Measurements from ENCODE around the gene NHLH2.

DNA sequence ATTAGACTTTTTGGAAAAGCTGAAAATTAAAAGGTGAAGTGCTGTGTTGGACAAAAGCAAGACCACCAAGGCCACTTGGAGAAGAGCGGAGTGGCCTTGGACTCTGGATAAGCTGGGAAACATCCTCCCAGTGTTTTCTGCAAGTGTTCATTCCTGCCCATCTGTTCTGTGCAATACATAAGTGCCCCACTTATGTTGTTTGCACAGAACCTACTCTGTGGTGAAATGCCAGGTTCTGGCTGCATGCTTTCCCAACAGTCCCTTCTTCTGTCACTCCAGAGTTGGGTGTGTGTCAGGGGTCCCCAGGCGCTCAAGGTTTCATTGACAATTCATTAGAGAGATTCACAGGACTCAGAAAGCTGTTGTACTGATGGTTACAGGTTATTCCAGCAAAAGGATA lies 30.3 kb downstream of the NHLH2 start:
- TF ChIP-seq EZH2 (IDR thresholded peaks at IDR 0.05), result no peak
- no peak for TF ChIP-seq SRF (IDR thresholded peaks at IDR 0.05; ENCODE audit: low read depth)
- TF ChIP-seq EZH2phosphoT487 (IDR thresholded peaks at IDR 0.05; ENCODE audit: borderline replicate concordance), result no peak
- TF ChIP-seq, protein P1, sequence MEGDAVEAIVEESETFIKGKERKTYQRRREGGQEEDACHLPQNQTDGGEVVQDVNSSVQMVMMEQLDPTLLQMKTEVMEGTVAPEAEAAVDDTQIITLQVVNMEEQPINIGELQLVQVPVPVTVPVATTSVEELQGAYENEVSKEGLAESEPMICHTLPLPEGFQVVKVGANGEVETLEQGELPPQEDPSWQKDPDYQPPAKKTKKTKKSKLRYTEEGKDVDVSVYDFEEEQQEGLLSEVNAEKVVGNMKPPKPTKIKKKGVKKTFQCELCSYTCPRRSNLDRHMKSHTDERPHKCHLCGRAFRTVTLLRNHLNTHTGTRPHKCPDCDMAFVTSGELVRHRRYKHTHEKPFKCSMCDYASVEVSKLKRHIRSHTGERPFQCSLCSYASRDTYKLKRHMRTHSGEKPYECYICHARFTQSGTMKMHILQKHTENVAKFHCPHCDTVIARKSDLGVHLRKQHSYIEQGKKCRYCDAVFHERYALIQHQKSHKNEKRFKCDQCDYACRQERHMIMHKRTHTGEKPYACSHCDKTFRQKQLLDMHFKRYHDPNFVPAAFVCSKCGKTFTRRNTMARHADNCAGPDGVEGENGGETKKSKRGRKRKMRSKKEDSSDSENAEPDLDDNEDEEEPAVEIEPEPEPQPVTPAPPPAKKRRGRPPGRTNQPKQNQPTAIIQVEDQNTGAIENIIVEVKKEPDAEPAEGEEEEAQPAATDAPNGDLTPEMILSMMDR (IDR thresholded peaks at IDR 0.05 in 2 of 3, conservative IDR thresholded peaks at IDR 0.05 in 1 of 3; ENCODE audit: borderline replicate concordance in 1 of 3, insufficient read depth in 1 of 3, low read depth in 2 of 3, low read length in 2 of 3), result no peak
- no peak for TF ChIP-seq YY1 (IDR thresholded peaks at IDR 0.05; ENCODE audit: extremely low read depth, insufficient replicate concordance, low read depth, low read length)
- no peak for TF ChIP-seq POLR2A (IDR thresholded peaks at IDR 0.05; ENCODE audit: borderline replicate concordance, extremely low read depth, insufficient read depth, insufficient read length)
- no peak for TF ChIP-seq POLR2AphosphoS5 (IDR thresholded peaks at IDR 0.05; ENCODE audit: low read depth, low read length)
- no peak for TF ChIP-seq SIN3A (IDR thresholded peaks at IDR 0.05; ENCODE audit: low read depth)
- TF ChIP-seq, protein P2, sequence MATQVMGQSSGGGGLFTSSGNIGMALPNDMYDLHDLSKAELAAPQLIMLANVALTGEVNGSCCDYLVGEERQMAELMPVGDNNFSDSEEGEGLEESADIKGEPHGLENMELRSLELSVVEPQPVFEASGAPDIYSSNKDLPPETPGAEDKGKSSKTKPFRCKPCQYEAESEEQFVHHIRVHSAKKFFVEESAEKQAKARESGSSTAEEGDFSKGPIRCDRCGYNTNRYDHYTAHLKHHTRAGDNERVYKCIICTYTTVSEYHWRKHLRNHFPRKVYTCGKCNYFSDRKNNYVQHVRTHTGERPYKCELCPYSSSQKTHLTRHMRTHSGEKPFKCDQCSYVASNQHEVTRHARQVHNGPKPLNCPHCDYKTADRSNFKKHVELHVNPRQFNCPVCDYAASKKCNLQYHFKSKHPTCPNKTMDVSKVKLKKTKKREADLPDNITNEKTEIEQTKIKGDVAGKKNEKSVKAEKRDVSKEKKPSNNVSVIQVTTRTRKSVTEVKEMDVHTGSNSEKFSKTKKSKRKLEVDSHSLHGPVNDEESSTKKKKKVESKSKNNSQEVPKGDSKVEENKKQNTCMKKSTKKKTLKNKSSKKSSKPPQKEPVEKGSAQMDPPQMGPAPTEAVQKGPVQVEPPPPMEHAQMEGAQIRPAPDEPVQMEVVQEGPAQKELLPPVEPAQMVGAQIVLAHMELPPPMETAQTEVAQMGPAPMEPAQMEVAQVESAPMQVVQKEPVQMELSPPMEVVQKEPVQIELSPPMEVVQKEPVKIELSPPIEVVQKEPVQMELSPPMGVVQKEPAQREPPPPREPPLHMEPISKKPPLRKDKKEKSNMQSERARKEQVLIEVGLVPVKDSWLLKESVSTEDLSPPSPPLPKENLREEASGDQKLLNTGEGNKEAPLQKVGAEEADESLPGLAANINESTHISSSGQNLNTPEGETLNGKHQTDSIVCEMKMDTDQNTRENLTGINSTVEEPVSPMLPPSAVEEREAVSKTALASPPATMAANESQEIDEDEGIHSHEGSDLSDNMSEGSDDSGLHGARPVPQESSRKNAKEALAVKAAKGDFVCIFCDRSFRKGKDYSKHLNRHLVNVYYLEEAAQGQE (IDR thresholded peaks at IDR 0.05; ENCODE audit: low read depth), result no peak
- no peak for TF ChIP-seq RAD21 (IDR thresholded peaks at IDR 0.05; ENCODE audit: low read depth)
- no peak for TF ChIP-seq CEBPB (IDR thresholded peaks at IDR 0.05; ENCODE audit: low read depth)

All from HCT116 (cell line).